ENCODE measurements around the gene KRTAP10-8.

GRCh38 chr21:44630440-44630839, 18.6 kb downstream of the KRTAP10-8 start:
- TF ChIP-seq, protein P1, sequence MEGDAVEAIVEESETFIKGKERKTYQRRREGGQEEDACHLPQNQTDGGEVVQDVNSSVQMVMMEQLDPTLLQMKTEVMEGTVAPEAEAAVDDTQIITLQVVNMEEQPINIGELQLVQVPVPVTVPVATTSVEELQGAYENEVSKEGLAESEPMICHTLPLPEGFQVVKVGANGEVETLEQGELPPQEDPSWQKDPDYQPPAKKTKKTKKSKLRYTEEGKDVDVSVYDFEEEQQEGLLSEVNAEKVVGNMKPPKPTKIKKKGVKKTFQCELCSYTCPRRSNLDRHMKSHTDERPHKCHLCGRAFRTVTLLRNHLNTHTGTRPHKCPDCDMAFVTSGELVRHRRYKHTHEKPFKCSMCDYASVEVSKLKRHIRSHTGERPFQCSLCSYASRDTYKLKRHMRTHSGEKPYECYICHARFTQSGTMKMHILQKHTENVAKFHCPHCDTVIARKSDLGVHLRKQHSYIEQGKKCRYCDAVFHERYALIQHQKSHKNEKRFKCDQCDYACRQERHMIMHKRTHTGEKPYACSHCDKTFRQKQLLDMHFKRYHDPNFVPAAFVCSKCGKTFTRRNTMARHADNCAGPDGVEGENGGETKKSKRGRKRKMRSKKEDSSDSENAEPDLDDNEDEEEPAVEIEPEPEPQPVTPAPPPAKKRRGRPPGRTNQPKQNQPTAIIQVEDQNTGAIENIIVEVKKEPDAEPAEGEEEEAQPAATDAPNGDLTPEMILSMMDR (IDR thresholded peaks at IDR 0.05) = no peak
- TF ChIP-seq POLR2A (IDR thresholded peaks at IDR 0.05) (no peak), POLR2AphosphoS5 (IDR thresholded peaks at IDR 0.05) (no peak)

Measured in prostate gland (tissue), 2 donors.